H1 (cell line): ENCODE data around the gene BABAM1. TPM values are rescaled to one million over a fixed set of nuclear protein-coding genes. Genes with fewer than 3 reads are reported as not detected.

Experiments
- ASH2L ChIP-seq: fragments of 200-600, 300-600 bp; sonication (generic); IDR thresholded peaks from one replicate; pipeline ENCODE4 v1.7.1; 2017; ENCODE audit warnings: low read length
- CBX8 ChIP-seq: fragments of 300-800, 300-1000 bp; sonication (generic); IDR thresholded peaks from 2 replicates; pipeline ENCODE4 v1.7.1; 2016; ENCODE audit warnings: low read depth, low read length, borderline replicate concordance
- CEBPB ChIP-seq: IDR thresholded peaks from 2 replicates; pipeline ENCODE4 v1.6.1; 2012; ENCODE audit warnings: low read depth, low read length
- EZH2 ChIP-seq: fragments of 200-600 bp; sonication (generic); IDR thresholded peaks from 2 replicates; pipeline ENCODE4 v1.7.1; 2012; ENCODE audit warnings: low read depth, mild to moderate bottlenecking, moderate library complexity, low read length, inconsistent platforms; ENCODE audit not compliant: severe bottlenecking
- FOSL1 ChIP-seq: IDR thresholded peaks from 2 replicates; pipeline ENCODE4 v1.6.1; 2011; ENCODE audit warnings: mild to moderate bottlenecking, low read depth, low read length, moderate library complexity; ENCODE audit not compliant: insufficient read depth
- KDM5A ChIP-seq: fragments of 200-600 bp; IDR thresholded peaks from 2 replicates; pipeline ENCODE4 v1.7.1; 2012; ENCODE audit warnings: mild to moderate bottlenecking, low read length, inconsistent platforms, mixed read lengths
- NANOG ChIP-seq: IDR thresholded peaks from 2 replicates; pipeline ENCODE4 v1.6.1; 2011; ENCODE audit warnings: low read length, low read depth, mild to moderate bottlenecking, inconsistent platforms; ENCODE audit not compliant: insufficient read depth, poor library complexity, severe bottlenecking
- RAD21 ChIP-seq, 2 experiments: IDR thresholded peaks in 1 of 2; conservative IDR thresholded peaks in 1 of 2; 2 replicates each; pipeline ENCODE4 v1.6.1; 2011; ENCODE audit warnings: low read depth in 2 of 2, low read length in 2 of 2, improper control_type of control experiment in 1 of 2, inconsistent platforms in 1 of 2, mild to moderate bottlenecking in 1 of 2, moderate library complexity in 1 of 2
- RFX5 ChIP-seq: IDR thresholded peaks from 2 replicates; pipeline ENCODE4 v1.6.1; 2011; ENCODE audit warnings: low read depth, low read length, improper control_type of control experiment, borderline replicate concordance
- RNF2 ChIP-seq: fragments of 200-900, 300-1000 bp; sonication (generic); IDR thresholded peaks from 2 replicates; pipeline ENCODE4 v1.7.1; 2016; ENCODE audit warnings: borderline replicate concordance, low read depth, mild to moderate bottlenecking, antibody characterized with exemption, low read length; ENCODE audit not compliant: poor library complexity, severe bottlenecking; ENCODE audit errors: missing control alignments
- RXRA ChIP-seq: IDR thresholded peaks from 2 replicates; pipeline ENCODE4 v1.6.1; 2011; ENCODE audit warnings: low read depth, mild to moderate bottlenecking, low read length, moderate library complexity; ENCODE audit not compliant: insufficient read depth
- SIN3A ChIP-seq, 2 experiments: IDR thresholded peaks in 1 of 2; conservative IDR thresholded peaks in 1 of 2; 2 replicates each; pipeline ENCODE4 v1.6.1; 2011 to 2012; ENCODE audit warnings: low read length in 2 of 2, improper control_type of control experiment in 1 of 2, low read depth in 1 of 2, mild to moderate bottlenecking in 1 of 2
- SP1 ChIP-seq: IDR thresholded peaks from 2 replicates; pipeline ENCODE4 v1.6.1; 2011; ENCODE audit warnings: low read depth, low read length
- SP2 ChIP-seq: IDR thresholded peaks from 2 replicates; pipeline ENCODE4 v1.6.1; 2012; ENCODE audit warnings: mild to moderate bottlenecking, low read length, inconsistent platforms
- SRF ChIP-seq: IDR thresholded peaks from 2 replicates; pipeline ENCODE4 v1.6.1; 2011; ENCODE audit warnings: mild to moderate bottlenecking, low read depth, low read length, moderate library complexity
- TAF1 ChIP-seq: IDR thresholded peaks from 2 replicates; pipeline ENCODE4 v1.6.1; 2011; ENCODE audit warnings: mild to moderate bottlenecking, low read depth, low read length
- TEAD4 ChIP-seq: IDR thresholded peaks from 2 replicates; pipeline ENCODE4 v1.6.1; 2012; ENCODE audit warnings: low read depth, low read length, inconsistent platforms, mixed read lengths
- YY1 ChIP-seq: IDR thresholded peaks from 2 replicates; pipeline ENCODE4 v1.6.1; 2011; ENCODE audit warnings: low read depth, mild to moderate bottlenecking, low read length
- ZNF274 ChIP-seq: IDR thresholded peaks from 2 replicates; pipeline ENCODE4 v1.7.0; 2012; ENCODE audit warnings: low read length, borderline replicate concordance; ENCODE audit errors: extremely low read depth
- polyA plus RNA-seq, 7 experiments: library from polyadenylated mRNA; depleted of rRNA in 3 of 7; stranded (reverse) in 5 of 7; unstranded in 2 of 7; fragments of >200 nt in 5 of 7; fragments of 200-250 nt in 2 of 7; gene quantifications; 1 replicate in 5 of 7; 2 replicates in 1 of 7; 4 replicates in 1 of 7; pipeline versions ENCODE4 v1.2.1 to v1.2.3, GENCODE V29; 2011 to 2013; ENCODE audit warnings: missing spikeins in 2 of 7, mixed read lengths in 2 of 7
- total RNA-seq: library from RNA; stranded (reverse); fragmentation: NEBNext Ultra II Directional; extraction: Animal tissue kit (Norgen Biotek cat#: 25700); gene quantifications from 2 replicates; pipeline ENCODE4 v1.2.1, GENCODE V29; 2021
- TF ChIP-seq, protein P1 (sequence below): IDR thresholded peaks from 2 replicates; pipeline ENCODE4 v1.6.1; 2012; ENCODE audit warnings: inconsistent platforms
- TF ChIP-seq, protein P2 (sequence below): IDR thresholded peaks from 2 replicates; pipeline ENCODE4 v1.6.1; 2012; ENCODE audit warnings: low read length, inconsistent platforms

Gene BABAM1
- total and polyA plus RNA-seq, 2 of the 8 experiments (the other 6 are each of a cell fraction or from before 2014, with no cell fraction given): 127 to 133 TPM

DNA sequence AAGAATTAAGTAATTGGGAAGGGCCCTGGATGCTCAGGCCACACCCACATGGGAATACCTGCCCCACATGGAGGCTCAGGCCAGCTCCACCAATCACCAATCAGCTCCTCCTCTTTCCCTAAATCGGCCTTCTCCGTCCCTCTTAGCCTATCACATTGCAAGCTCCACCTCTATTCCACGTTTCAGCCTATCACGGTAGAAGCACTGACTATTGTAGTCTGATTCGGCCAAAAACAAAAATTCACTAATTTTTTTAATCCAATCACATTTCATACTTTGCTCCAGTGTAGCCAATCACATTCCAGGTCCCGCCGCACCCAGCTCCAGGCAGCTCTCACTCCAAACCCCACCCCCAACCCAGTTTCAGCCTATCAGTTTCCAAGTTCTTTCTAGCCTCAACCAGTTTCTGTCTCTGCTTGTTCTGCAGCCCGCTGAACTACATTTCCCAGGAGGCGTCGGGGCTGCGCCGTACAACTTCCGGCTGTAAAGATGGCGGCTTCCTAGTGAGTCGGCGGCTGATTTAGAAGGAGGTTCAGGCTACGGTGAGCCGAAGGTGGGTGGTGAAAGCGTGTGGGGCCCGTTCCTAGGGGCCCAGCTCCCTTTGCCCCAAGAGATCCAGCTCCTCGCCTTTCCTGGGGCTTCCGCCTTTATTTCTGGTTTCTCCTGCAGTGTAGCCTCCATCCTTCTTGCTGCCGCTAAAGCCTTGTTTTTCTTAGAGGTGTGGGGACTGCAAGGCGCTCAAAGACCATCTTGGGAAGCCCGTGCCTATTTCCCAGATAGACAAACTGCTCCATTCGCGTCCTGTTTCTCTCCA, at the start of gene BABAM1 (continued):
- TF ChIP-seq TEAD4 (no peak), CBX8 (no peak), KDM5A (peak; percentile 98), SIN3A (conservative IDR thresholded peaks at IDR 0.05 in 1 of 2, IDR thresholded peaks at IDR 0.05 in 1 of 2; ENCODE audit: low read depth in 1 of 2, low read length in 2 of 2) (peak; percentile 52 to 73; a peak in 1 of 4 replicates), FOSL1 (no peak), RXRA (no peak), RAD21 (IDR thresholded peaks at IDR 0.05 in 1 of 2, conservative IDR thresholded peaks at IDR 0.05 in 1 of 2; ENCODE audit: low read depth in 2 of 2, low read length in 2 of 2) (no peak), SP1 (peak; percentile 100), SRF (peak; percentile 35; the same call in 1 of the 2 replicates), CEBPB (no peak), EZH2 (no peak), ZNF274 (no peak), NANOG (no peak), ASH2L (peak; percentile 42), RNF2 (no peak), YY1 (peak; percentile 97), TAF1 (peak; percentile 97), RFX5 (no peak), SP2 (peak; percentile 44; the same call in 1 of the 2 replicates)
- TF ChIP-seq, protein P1, sequence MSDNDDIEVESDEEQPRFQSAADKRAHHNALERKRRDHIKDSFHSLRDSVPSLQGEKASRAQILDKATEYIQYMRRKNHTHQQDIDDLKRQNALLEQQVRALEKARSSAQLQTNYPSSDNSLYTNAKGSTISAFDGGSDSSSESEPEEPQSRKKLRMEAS: no peak
- TF ChIP-seq, protein P2, sequence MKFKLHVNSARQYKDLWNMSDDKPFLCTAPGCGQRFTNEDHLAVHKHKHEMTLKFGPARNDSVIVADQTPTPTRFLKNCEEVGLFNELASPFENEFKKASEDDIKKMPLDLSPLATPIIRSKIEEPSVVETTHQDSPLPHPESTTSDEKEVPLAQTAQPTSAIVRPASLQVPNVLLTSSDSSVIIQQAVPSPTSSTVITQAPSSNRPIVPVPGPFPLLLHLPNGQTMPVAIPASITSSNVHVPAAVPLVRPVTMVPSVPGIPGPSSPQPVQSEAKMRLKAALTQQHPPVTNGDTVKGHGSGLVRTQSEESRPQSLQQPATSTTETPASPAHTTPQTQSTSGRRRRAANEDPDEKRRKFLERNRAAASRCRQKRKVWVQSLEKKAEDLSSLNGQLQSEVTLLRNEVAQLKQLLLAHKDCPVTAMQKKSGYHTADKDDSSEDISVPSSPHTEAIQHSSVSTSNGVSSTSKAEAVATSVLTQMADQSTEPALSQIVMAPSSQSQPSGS: no peak
